H9 (cell line): ENCODE results near the gene ITPKA. TPM values are rescaled to one million over a fixed set of nuclear protein-coding genes. Genes with fewer than 3 reads are reported as not detected.

ENCODE experiments used
- DNase-seq: peaks from one replicate; pipeline ENCODE4 v3.0.0-alpha.2; 2017
- H2AFZ ChIP-seq: one replicate; pipeline ENCODE4 v1.6.1; 2013; ENCODE audit warnings: mild to moderate bottlenecking, low read length, control low read depth, moderate library complexity
- H2AK5ac ChIP-seq: 2 replicates; pipeline ENCODE4 v1.6.1; 2013; ENCODE audit warnings: low read length, control low read depth, mixed read lengths; ENCODE audit not compliant: insufficient read length
- H2BK120ac ChIP-seq: one replicate; pipeline ENCODE4 v1.6.1; 2013; ENCODE audit warnings: low read depth, mild to moderate bottlenecking, low read length, control low read depth, inconsistent platforms; ENCODE audit not compliant: poor library complexity, severe bottlenecking
- H2BK12ac ChIP-seq: 2 replicates; pipeline ENCODE4 v1.6.1; 2013; ENCODE audit warnings: low read length, control low read depth, mixed read lengths, low read depth; ENCODE audit not compliant: insufficient read length
- H2BK15ac ChIP-seq: 2 replicates; pipeline ENCODE4 v1.6.1; 2013; ENCODE audit warnings: low read depth, low read length, control low read depth
- H2BK20ac ChIP-seq: one replicate; pipeline ENCODE4 v1.6.1; 2013; ENCODE audit warnings: low read depth, mild to moderate bottlenecking, low read length, control low read depth, inconsistent platforms; ENCODE audit not compliant: poor library complexity, severe bottlenecking
- H2BK5ac ChIP-seq: 2 replicates; pipeline ENCODE4 v1.6.1; 2013; ENCODE audit warnings: low read length, control low read depth, mixed read lengths; ENCODE audit not compliant: insufficient read length
- H3K14ac ChIP-seq: 2 replicates; pipeline ENCODE4 v1.6.1; 2013; ENCODE audit warnings: low read length, control low read depth; ENCODE audit not compliant: insufficient read depth
- H3K18ac ChIP-seq: 2 replicates; pipeline ENCODE4 v1.6.1; 2013; ENCODE audit warnings: low read depth, mild to moderate bottlenecking, mixed read lengths, low read length, control low read depth; ENCODE audit not compliant: insufficient read length
- H3K23ac ChIP-seq: 2 replicates; pipeline ENCODE4 v1.6.1; 2013; ENCODE audit warnings: low read length, control low read depth, mixed read lengths, low read depth; ENCODE audit not compliant: insufficient read length
- H3K23me2 ChIP-seq: 2 replicates; pipeline ENCODE4 v1.6.1; 2013; ENCODE audit warnings: low read depth, mild to moderate bottlenecking, mixed read lengths, low read length, control low read depth; ENCODE audit not compliant: insufficient read length, poor library complexity, severe bottlenecking
- H3K27ac ChIP-seq: 2 replicates; pipeline ENCODE4 v1.5.1; 2013; ENCODE audit warnings: low read length, control low read depth, mixed read lengths, low read depth; ENCODE audit not compliant: insufficient read length
- H3K27me3 ChIP-seq: 2 replicates; pipeline ENCODE4 v1.6.1; 2013; ENCODE audit warnings: low read length, control low read depth, inconsistent platforms; ENCODE audit not compliant: insufficient read depth
- H3K4ac ChIP-seq: 2 replicates; pipeline ENCODE4 v1.6.1; 2013; ENCODE audit warnings: low read depth, mild to moderate bottlenecking, control low read depth, inconsistent platforms, low read length, moderate library complexity
- H3K4me1 ChIP-seq: 2 replicates; pipeline ENCODE4 v1.6.1; 2013; ENCODE audit warnings: low read length, control low read depth, inconsistent platforms; ENCODE audit not compliant: insufficient read depth
- H3K4me2 ChIP-seq: 2 replicates; pipeline ENCODE4 v1.6.1; 2013; ENCODE audit warnings: low read length, control low read depth, mixed read lengths; ENCODE audit not compliant: insufficient read length, insufficient read depth
- H3K56ac ChIP-seq: 2 replicates; pipeline ENCODE4 v1.6.1; 2013; ENCODE audit warnings: low read depth, mild to moderate bottlenecking, mixed read lengths, low read length, control low read depth; ENCODE audit not compliant: insufficient read length
- H3K79me1 ChIP-seq: 2 replicates; pipeline ENCODE4 v1.6.1; 2013; ENCODE audit warnings: low read depth, mild to moderate bottlenecking, moderate library complexity, low read length, control low read depth, inconsistent platforms; ENCODE audit not compliant: insufficient read depth, poor library complexity, severe bottlenecking
- H3K79me2 ChIP-seq: 2 replicates; pipeline ENCODE4 v1.6.1; 2013; ENCODE audit warnings: low read length, control low read depth, inconsistent platforms; ENCODE audit not compliant: insufficient read depth
- H3K9ac ChIP-seq: 2 replicates; pipeline ENCODE4 v1.6.1; 2013; ENCODE audit warnings: low read length, control low read depth, mixed read lengths; ENCODE audit not compliant: insufficient read length; ENCODE audit errors: extremely low read depth
- H3K9me3 ChIP-seq: one replicate; pipeline ENCODE4 v1.6.1; 2013; ENCODE audit warnings: low read depth, low read length, inconsistent platforms; ENCODE audit not compliant: control insufficient read depth
- H3T11ph ChIP-seq: one replicate; pipeline ENCODE4 v1.6.1; 2013; ENCODE audit warnings: mild to moderate bottlenecking, low read length, control low read depth, inconsistent platforms
- H4K20me1 ChIP-seq: one replicate; pipeline ENCODE4 v1.6.1; 2013; ENCODE audit not compliant: control insufficient read depth, insufficient read length, insufficient read depth
- H4K5ac ChIP-seq: 2 replicates; pipeline ENCODE4 v1.6.1; 2013; ENCODE audit warnings: low read depth, mild to moderate bottlenecking, mixed read lengths, low read length, control low read depth; ENCODE audit not compliant: insufficient read length
- H4K8ac ChIP-seq: replicated peaks from 2 replicates; pipeline ENCODE4 v1.6.1; 2013; ENCODE audit warnings: low read length, control low read depth, mixed read lengths, low read depth; ENCODE audit not compliant: insufficient read length
- H4K91ac ChIP-seq: 2 replicates; pipeline ENCODE4 v1.6.1; 2013; ENCODE audit warnings: low read depth, mild to moderate bottlenecking, moderate library complexity, mixed read lengths, low read length, control low read depth; ENCODE audit not compliant: insufficient read length
- H3K27ac Mint-ChIP-seq, 3 experiments: 2 replicates in 2 of 3; 3 replicates in 1 of 3; pipeline ENCODE4 v1.8.0; 2020 to 2021; ENCODE audit warnings: mixed read lengths in 3 of 3, mild to moderate bottlenecking in 1 of 3, moderate library complexity in 1 of 3
- H3K27me3 Mint-ChIP-seq: 2 replicates; pipeline ENCODE4 v1.8.0; 2021; ENCODE audit warnings: low read depth, mild to moderate bottlenecking, moderate library complexity, mixed read lengths
- H3K36me3 Mint-ChIP-seq, 3 experiments: 2 replicates in 2 of 3; 3 replicates in 1 of 3; pipeline ENCODE4 v1.8.0; 2020 to 2021; ENCODE audit warnings: low read depth in 3 of 3, mixed read lengths in 3 of 3; ENCODE audit not compliant: insufficient read depth in 1 of 3
- H3K4me1 Mint-ChIP-seq, 2 experiments: 2 replicates each; pipeline ENCODE4 v1.8.0; 2020; ENCODE audit warnings: mixed read lengths in 2 of 2
- H3K4me3 Mint-ChIP-seq, 2 experiments: 2 replicates in 1 of 2; 3 replicates in 1 of 2; pipeline ENCODE4 v1.8.0; 2020 to 2021; ENCODE audit warnings: mild to moderate bottlenecking in 2 of 2, mixed read lengths in 2 of 2, moderate library complexity in 1 of 2
- H3K9me3 Mint-ChIP-seq, 2 experiments: 2 replicates in 1 of 2; 3 replicates in 1 of 2; pipeline ENCODE4 v1.8.0; 2020; ENCODE audit warnings: mild to moderate bottlenecking in 2 of 2, mixed read lengths in 2 of 2, moderate library complexity in 1 of 2
- CTCF ChIP-seq: fragments of 200-600 bp; sonication (generic); conservative IDR thresholded peaks from 3 replicates; pipeline ENCODE4 v1.8.0; 2021; ENCODE audit warnings: antibody characterized with exemption, mild to moderate bottlenecking
- WGBS: extraction: QIAGEN DNeasy Blood & Tissue Kit; methylation state at CpG from one replicate; pipeline ENCODE4 v1.1.7; 2013; ENCODE audit warnings: missing lambda C conversion rate, low lambda C conversion rate, mixed read lengths; ENCODE audit not compliant: insufficient read length; ENCODE audit errors: extremely low coverage; 5-methylcytosine and 5-hydroxymethylcytosine counted together
- total RNA-seq: library from RNA; stranded (reverse); gene quantifications from 2 replicates; pipeline ENCODE4 v1.2.1, GENCODE V29; 2021

ITPKA gene
- total RNA-seq, 1 experiment from 2014 or later = 0.77 TPM

GRCh38 chr15:41473418-41473817 lies 20.3 kb upstream of the ITPKA start:
- no peak overlapping the region for H2BK120ac ChIP-seq
- Mint-ChIP-seq H3K27me3 (no peaks in the 10 kb centered on the region), H3K4me1 (no peaks in the 10 kb centered on the region), H3K9me3 (no peaks in the 10 kb centered on the region), H3K36me3 (peaks cover 52 to 81% (median 80%) of the 10 kb centered on the region in 3 experiments; a peak in 6 of 7 replicates), H3K4me3 (no peak overlapping the region), H3K27ac (no peak overlapping the region)
- no peaks in the 10 kb centered on the region for H3K4me1 ChIP-seq
- H2BK20ac ChIP-seq = no peak overlapping the region
- H2BK15ac ChIP-seq = no peak overlapping the region
- WGBS = no CpG with 5 or more reads among the region's 11 CpGs
- no peaks in the 10 kb centered on the region for H3K23me2 ChIP-seq
- DNase-seq = no peak
- H3K79me2 ChIP-seq = no peaks in the 10 kb centered on the region
- TF ChIP-seq CTCF = no peak
- H3K4ac ChIP-seq = no peak overlapping the region
- H3K23ac ChIP-seq = no peak overlapping the region
- H4K91ac ChIP-seq = no peak overlapping the region
- H3K14ac ChIP-seq = no peak overlapping the region
- no peak overlapping the region for H2AFZ ChIP-seq
- no peak overlapping the region for H3T11ph ChIP-seq
- H2BK5ac ChIP-seq = no peak overlapping the region
- H2BK12ac ChIP-seq = no peak overlapping the region
- no peaks in the 10 kb centered on the region for H4K20me1 ChIP-seq
- H3K79me1 ChIP-seq = no peaks in the 10 kb centered on the region
- no peak overlapping the region for H3K9ac ChIP-seq
- no peak overlapping the region for H3K18ac ChIP-seq
- no peak overlapping the region for H4K5ac ChIP-seq
- no peaks in the 10 kb centered on the region for H3K27me3 ChIP-seq
- no peak overlapping the region for H3K4me2 ChIP-seq
- H2AK5ac ChIP-seq = no peak overlapping the region
- H3K27ac ChIP-seq = no peak overlapping the region
- no peak overlapping the region for H3K56ac ChIP-seq
- no peak overlapping the region for H4K8ac ChIP-seq
- no peaks in the 10 kb centered on the region for H3K9me3 ChIP-seq
